K562 (cell line): ENCODE data around the gene VWA8. TPM values are rescaled to one million over a fixed set of nuclear protein-coding genes. Genes with fewer than 3 reads are reported as not detected.

Experiments used
- ATAC-seq: fragments of 200-7000 bp; cut with Tn5 transposase; 3 replicates; pipeline ENCODE4 v1.9.1; 2020; ENCODE audit warnings: moderate library complexity
- BruUV-seq: library from RNA; stranded (reverse); fragments of 400-500 nt; replicated peaks from 2 replicates; lab custom pipeline; 2021; lab: Mats Ljungman, UMichigan
- CTCF ChIA-PET: fragments of 300-600 bp; formaldehyde crosslinking; extraction: SDS; loops from one replicate; lab custom pipeline; 2021; ENCODE audit warnings: low intra/inter-chr PET ratio; lab: Yijun Ruan, JAX
- POLR2A ChIA-PET: fragments of 300-600, 350-650 bp; sonication (Branson Sonifier 250); formaldehyde crosslinking; extraction: SDS; loops from one replicate; lab custom pipeline; 2021; ENCODE audit warnings: antibody characterized with exemption, inconsistent platforms; lab: Yijun Ruan, JAX
- DNase-seq, 4 experiments: peaks; one replicate each; pipeline versions ENCODE4 v3.0.0 to v3.0.0-alpha.2; 2011 to 2018; ENCODE audit warnings: low spot score in 3 of 4, mixed read lengths in 3 of 4; ENCODE audit errors: extremely low read depth in 1 of 4
- FAIRE-seq: peaks from 2 replicates; lab custom pipeline; 2011; peaks lifted over from hg19 to GRCh38; lab: Jason Lieb, UNC
- H2AFZ ChIP-seq: 2 replicates; pipeline ENCODE4 v1.6.0; 2011; ENCODE audit warnings: low read depth, low read length, control low read depth, inconsistent platforms
- H3K27ac ChIP-seq: fragments of 200-600 bp; 3 replicates; pipeline ENCODE4 v1.8.0; 2011; ENCODE audit warnings: low read depth, mild to moderate bottlenecking, control low read depth, inconsistent platforms, low read length, moderate library complexity, mixed read lengths; ENCODE audit errors: extremely low read depth
- H3K27me3 ChIP-seq, 2 experiments: fragments of 300-600 bp in 1 of 2; 2 replicates in 1 of 2; 3 replicates in 1 of 2; pipeline versions ENCODE4 v1.6.0 to v1.8.0; 2011; ENCODE audit warnings: inconsistent platforms in 2 of 2, low read length in 2 of 2, mild to moderate bottlenecking in 1 of 2, mixed read lengths in 1 of 2, moderate library complexity in 1 of 2; ENCODE audit not compliant: control insufficient read depth in 2 of 2, insufficient read depth in 2 of 2
- H3K36me3 ChIP-seq: fragments of 300-600 bp; 3 replicates; pipeline ENCODE4 v1.8.0; 2011; ENCODE audit warnings: mild to moderate bottlenecking, low read length, inconsistent platforms; ENCODE audit not compliant: control insufficient read depth, insufficient read depth
- H3K4me1 ChIP-seq, 2 experiments: fragments of 200-600 bp in 1 of 2; replicated peaks in 1 of 2; 2 replicates in 1 of 2; 3 replicates in 1 of 2; pipeline versions ENCODE4 v1.5.1 to v1.8.0; 2011; ENCODE audit warnings: inconsistent platforms in 2 of 2, low read length in 2 of 2, mild to moderate bottlenecking in 1 of 2, mixed read lengths in 1 of 2, moderate library complexity in 1 of 2; ENCODE audit not compliant: control insufficient read depth in 2 of 2, insufficient read depth in 2 of 2
- H3K4me2 ChIP-seq: 2 replicates; pipeline ENCODE4 v1.6.1; 2011; ENCODE audit warnings: low read length, control low read depth, inconsistent platforms, mixed read lengths; ENCODE audit not compliant: insufficient read depth
- H3K4me3 ChIP-seq: fragments of 200-600 bp; sonication (generic), shearing (Covaris generic); 2 replicates; pipeline ENCODE4 v1.5.1; 2016; ENCODE audit warnings: control low read depth, inconsistent platforms
- H3K79me2 ChIP-seq: fragments of 200-600 bp; 3 replicates; pipeline ENCODE4 v1.8.0; 2011; ENCODE audit warnings: low read length, inconsistent platforms; ENCODE audit not compliant: control insufficient read depth, insufficient read depth
- H3K9ac ChIP-seq, 2 experiments: 2 replicates each; pipeline versions ENCODE4 v1.6.0 to v1.6.1; 2011; ENCODE audit warnings: low read depth in 2 of 2, low read length in 2 of 2, control low read depth in 1 of 2, inconsistent platforms in 1 of 2, mild to moderate bottlenecking in 1 of 2, mixed read lengths in 1 of 2; ENCODE audit not compliant: insufficient read depth in 1 of 2
- H3K9me1 ChIP-seq: one replicate; pipeline ENCODE4 v1.6.0; 2011; ENCODE audit warnings: inconsistent platforms, mild to moderate bottlenecking, low read length, moderate library complexity; ENCODE audit not compliant: control insufficient read depth, insufficient read depth
- H3K9me3 ChIP-seq: replicated peaks from 2 replicates; pipeline ENCODE4 v1.5.1; 2011; ENCODE audit warnings: low read depth, low read length, inconsistent platforms; ENCODE audit not compliant: control insufficient read depth, insufficient read depth
- H4K20me1 ChIP-seq: replicated peaks from 2 replicates; pipeline ENCODE4 v1.6.1; 2011; ENCODE audit warnings: low read length, inconsistent platforms, mixed read lengths; ENCODE audit not compliant: control insufficient read depth, insufficient read depth
- BRD4 ChIP-seq: fragments of 200-600 bp; sonication (generic); IDR thresholded peaks from 2 replicates; pipeline ENCODE4 v1.6.1; 2017; ENCODE audit warnings: inconsistent platforms
- CEBPB ChIP-seq: fragments of 450-650 bp; IDR thresholded peaks from 2 replicates; pipeline ENCODE4 v1.6.1; 2016; ENCODE audit warnings: missing genetic modification characterization, missing compliant biosample characterization
- EGR1 ChIP-seq: fragments of 450-650 bp; conservative IDR thresholded peaks from 2 replicates; pipeline ENCODE4 v1.6.1; 2017; ENCODE audit warnings: mild to moderate bottlenecking
- HOXB6 ChIP-seq: fragments of 250-450 bp; sonication (Bioruptor Pico); IDR thresholded peaks from 2 replicates; pipeline ENCODE4 v1.5.1; 2022; ENCODE audit warnings: mild to moderate bottlenecking, borderline replicate concordance
- L3MBTL2 ChIP-seq: fragments of 450-650 bp; IDR thresholded peaks from 2 replicates; pipeline ENCODE4 v1.6.1; 2016; ENCODE audit warnings: mild to moderate bottlenecking, moderate library complexity
- MEF2A ChIP-seq: IDR thresholded peaks from 2 replicates; pipeline ENCODE4 v1.6.1; 2011; ENCODE audit warnings: low read depth, mild to moderate bottlenecking, low read length, moderate library complexity; ENCODE audit not compliant: control insufficient read depth
- MNT ChIP-seq, 2 experiments: fragments of 450-650 bp; conservative IDR thresholded peaks; 2 replicates each; pipeline ENCODE4 v1.6.1; 2017; ENCODE audit warnings: mild to moderate bottlenecking in 2 of 2, moderate library complexity in 2 of 2
- MTF1 ChIP-seq: fragments of 250-450 bp; sonication (Bioruptor Pico); IDR thresholded peaks from 2 replicates; pipeline ENCODE4 v1.9.0; 2021; ENCODE audit warnings: moderate library complexity, mild to moderate bottlenecking, inconsistent platforms, borderline replicate concordance
- MYBL2 ChIP-seq, 2 experiments: fragments of 450-650 bp in 1 of 2; sonication (generic) in 1 of 2; formaldehyde crosslinking in 1 of 2; IDR thresholded peaks; 2 replicates each; pipeline versions ENCODE4 v1.6.1 to v1.8.1; 2017 to 2022; ENCODE audit warnings: borderline replicate concordance in 1 of 2, inconsistent platforms in 1 of 2, low read depth in 1 of 2, mild to moderate bottlenecking in 1 of 2, missing genetic modification reagents in 1 of 2, moderate library complexity in 1 of 2
- POLR3A ChIP-seq: IDR thresholded peaks from 2 replicates; pipeline ENCODE4 v1.6.1; 2011; ENCODE audit warnings: borderline replicate concordance, mild to moderate bottlenecking, moderate library complexity; ENCODE audit not compliant: insufficient read length, insufficient read depth; ENCODE audit errors: extremely low read depth
- WHSC1 ChIP-seq: IDR thresholded peaks from one replicate; pipeline ENCODE4 v1.6.1; 2012; ENCODE audit warnings: low read length, control low read depth, inconsistent platforms
- ZMIZ1 ChIP-seq, 2 experiments: fragments of 150-350 bp in 1 of 2; IDR thresholded peaks; 2 replicates each; pipeline ENCODE4 v1.6.1; 2012 to 2016; ENCODE audit warnings: low read depth in 2 of 2, low read length in 2 of 2, mild to moderate bottlenecking in 1 of 2, moderate library complexity in 1 of 2
- ZNF175 ChIP-seq: fragments of 200-800 bp; sonication (Bioruptor generic); IDR thresholded peaks from 2 replicates; pipeline ENCODE4 v1.6.1; 2016; ENCODE audit warnings: low read depth, mild to moderate bottlenecking, missing genetic modification characterization, missing compliant biosample characterization
- ZNF354B ChIP-seq: fragments of 250-450 bp; sonication (Bioruptor Pico); IDR thresholded peaks from 2 replicates; pipeline ENCODE4 v1.4.0; 2020
- ZNF561 ChIP-seq: fragments of 450-650 bp; formaldehyde crosslinking; conservative IDR thresholded peaks from 2 replicates; pipeline ENCODE4 v1.4.0; 2020; ENCODE audit warnings: mild to moderate bottlenecking, moderate library complexity
- ZNF695 ChIP-seq: fragments of 450-650 bp; formaldehyde crosslinking; IDR thresholded peaks from 2 replicates; pipeline ENCODE4 v1.4.0; 2020; ENCODE audit warnings: mild to moderate bottlenecking, moderate library complexity
- WGBS: fragments of 100-300 bp; shearing (Covaris generic); methylation state at CpG from one replicate; pipeline ENCODE4 v1.1.6; 2016; ENCODE audit warnings: low coverage, mixed read lengths; ENCODE audit not compliant: insufficient coverage; ENCODE audit errors: missing lambda C conversion rate; 5-methylcytosine and 5-hydroxymethylcytosine counted together
- in situ Hi-C: fragments of 300-500 bp; cut with MboI; formaldehyde crosslinking; loops from 4 replicates; pipeline ENCODE4 v1.15.0; 2018; ENCODE audit warnings: inconsistent platforms, mixed read lengths
- intact Hi-C: fragments of 100-400 bp; cut with micrococcal nuclease; formaldehyde crosslinking; loops from 2 replicates; pipeline ENCODE4 v1.14.2; 2022
- polyA plus RNA-seq, 8 experiments: library from polyadenylated mRNA; depleted of rRNA in 4 of 8; stranded (reverse) in 5 of 8; unstranded in 3 of 8; fragments of >200 nt; fragmentation: Nextera tagmentation in 2 of 8; fragmentation: Illumina TruSeq in 1 of 8; extraction: Ambion mirVana in 2 of 8; extraction: Trizol in 1 of 8; gene quantifications; 2 replicates each; pipeline versions ENCODE4 v1.2.1 to v1.2.3, GENCODE V29; 2011 to 2014; ENCODE audit warnings: inconsistent platforms in 1 of 8, missing spikeins in 1 of 8
- total RNA-seq, 7 experiments: library from RNA; depleted of rRNA in 6 of 7; stranded (reverse); fragments of >200 nt in 6 of 7; fragmentation: Illumina TruSeq in 2 of 7; extraction: Trizol in 2 of 7; gene quantifications; 2 replicates each; pipeline versions ENCODE4 v1.2.1 to v1.2.3, GENCODE V29; 2011 to 2021; ENCODE audit warnings: low replicate concordance in 1 of 7

The VWA8 gene
- total and polyA plus RNA-seq, 9 of the 15 experiments (the other 6 are each of a cell fraction or from before 2014, with no cell fraction given), result 2.1 to 18.5 (median 13.3) TPM

GRCh38 chr13:41545432-41545707 is 415.5 kb downstream of the VWA8 start (continued):
- TF ChIP-seq MYBL2 (IDR thresholded peaks at IDR 0.05; ENCODE audit: low read depth), result no peak
- TF ChIP-seq MYBL2 (CRISPR knock-in tag; IDR thresholded peaks at IDR 0.05; ENCODE audit: borderline replicate concordance), result no peak
- no peak for TF ChIP-seq EGR1
- no peak for TF ChIP-seq ZNF175 (CRISPR knock-in tag)
- TF ChIP-seq L3MBTL2, result no peak
- no peak for TF ChIP-seq ZNF695 (CRISPR knock-in tag)
- no peak for TF ChIP-seq POLR3A
- TF ChIP-seq MTF1 (CRISPR knock-in tag), result no peak
- TF ChIP-seq HOXB6 (CRISPR knock-in tag), result no peak
- no peak for TF ChIP-seq ZNF561 (CRISPR knock-in tag)
- TF ChIP-seq CEBPB (tag), result no peak
- no peak for TF ChIP-seq MEF2A

GRCh38 chr13:41543664-41544300 is 417.1 kb downstream of the VWA8 start:
- WGBS, result 28% methylated on average over 6 of the region's 7 CpGs
- no peaks in the 10 kb centered on the region for H4K20me1 ChIP-seq
- no peak overlapping the region for H3K9ac ChIP-seq
- no peak for FAIRE-seq
- no peak overlapping the region for H3K4me3 ChIP-seq
- H3K4me1 ChIP-seq, result no peaks in the 10 kb centered on the region
- no peaks in the 10 kb centered on the region for H3K79me2 ChIP-seq
- H3K9me1 ChIP-seq, result no peaks in the 10 kb centered on the region
- CTCF ChIA-PET, result no interaction called here
- intact Hi-C loops, result no loop called here
- no peaks in the 10 kb centered on the region for H3K36me3 ChIP-seq
- BruUV-seq, result no TSS peak
- H3K9me3 ChIP-seq, result no peaks in the 10 kb centered on the region
- H3K27me3 ChIP-seq, result peaks cover 0 to 5% of the 10 kb centered on the region in 2 experiments; a peak in 1 of 5 replicates
- POLR2A ChIA-PET, result no interaction called here
- no peak for ATAC-seq
- no peak for DNase-seq
- H3K4me2 ChIP-seq, result no peak overlapping the region
- no peak overlapping the region for H3K27ac ChIP-seq
- in situ Hi-C loops, result no loop called here
- H2AFZ ChIP-seq, result no peak overlapping the region
- TF ChIP-seq WHSC1 (no peak), MNT (conservative IDR thresholded peaks at IDR 0.05) (no peak), ZNF354B (CRISPR knock-in tag) (no peak), ZMIZ1 (IDR thresholded peaks at IDR 0.05; ENCODE audit: low read depth in 2 of 2, low read length in 2 of 2) (no peak), BRD4 (no peak)
